CD8-positive, alpha-beta memory T cell (primary cell): ENCODE results near the gene UNCX. TPM values are rescaled to one million over a fixed set of nuclear protein-coding genes. Genes with fewer than 3 reads are reported as not detected.

Experiments
- CTCF ChIA-PET: fragments of 350-600 bp; sonication (Branson Sonifier 250); formaldehyde crosslinking; loops from one replicate; lab custom pipeline; 2021; ENCODE audit warnings: antibody characterized with exemption; lab: Charles Lee
- POLR2A ChIA-PET: fragments of 350-600 bp; sonication (Branson Sonifier 250); formaldehyde crosslinking; loops from one replicate; lab custom pipeline; 2021; ENCODE audit warnings: antibody characterized with exemption; lab: Charles Lee
- DNase-seq, 5 donors: peaks; one replicate each; pipeline versions ENCODE4 v3.0.0 to v3.0.0-alpha.2; 2020 to 2022; ENCODE audit warnings: mixed read lengths in 1 of 5
- H3K27ac ChIP-seq: one replicate; pipeline ENCODE4 v1.7.0; 2013; ENCODE audit warnings: low read depth, mild to moderate bottlenecking, low read length, moderate library complexity
- H3K27me3 ChIP-seq: 2 replicates; pipeline ENCODE4 v1.7.0; 2013; ENCODE audit warnings: low read length, mild to moderate bottlenecking; ENCODE audit not compliant: insufficient read depth, poor library complexity, severe bottlenecking
- H3K36me3 ChIP-seq: 2 replicates; pipeline ENCODE4 v1.7.0; 2013; ENCODE audit warnings: mild to moderate bottlenecking, low read length, moderate library complexity; ENCODE audit not compliant: insufficient read depth
- H3K4me1 ChIP-seq: 2 replicates; pipeline ENCODE4 v1.7.0; 2013; ENCODE audit warnings: mild to moderate bottlenecking, low read length, moderate library complexity; ENCODE audit not compliant: insufficient read depth
- H3K4me3 ChIP-seq: 2 replicates; pipeline ENCODE4 v1.7.0; 2013; ENCODE audit warnings: mild to moderate bottlenecking, low read length
- H3K9me3 ChIP-seq: 2 replicates; pipeline ENCODE4 v1.7.0; 2013; ENCODE audit warnings: mild to moderate bottlenecking, low read length
- H3K27ac Mint-ChIP-seq, 8 donors: one replicate each; pipeline ENCODE4 v1.8.0; 2020 to 2021; ENCODE audit warnings: mixed read lengths in 8 of 8, mild to moderate bottlenecking in 6 of 8, inconsistent platforms in 3 of 8, moderate library complexity in 3 of 8
- H3K27me3 Mint-ChIP-seq, 2 donors: one replicate each; pipeline ENCODE4 v1.8.0; 2020 to 2021; ENCODE audit warnings: mixed read lengths in 2 of 2, mild to moderate bottlenecking in 1 of 2, moderate library complexity in 1 of 2
- H3K36me3 Mint-ChIP-seq, 3 donors: one replicate each; pipeline ENCODE4 v1.8.0; 2020 to 2021; ENCODE audit warnings: mixed read lengths in 3 of 3, inconsistent platforms in 1 of 3, mild to moderate bottlenecking in 1 of 3
- H3K4me1 Mint-ChIP-seq, 3 donors: one replicate each; pipeline ENCODE4 v1.8.0; 2020 to 2021; ENCODE audit warnings: mixed read lengths in 3 of 3, inconsistent platforms in 1 of 3, mild to moderate bottlenecking in 1 of 3
- H3K4me3 Mint-ChIP-seq, 7 donors: one replicate each; pipeline ENCODE4 v1.8.0; 2020 to 2021; ENCODE audit warnings: mixed read lengths in 7 of 7, mild to moderate bottlenecking in 6 of 7, moderate library complexity in 4 of 7, inconsistent platforms in 2 of 7
- H3K9me3 Mint-ChIP-seq, 5 donors: one replicate each; pipeline ENCODE4 v1.8.0; 2020 to 2022; ENCODE audit warnings: mixed read lengths in 5 of 5, mild to moderate bottlenecking in 3 of 5, moderate library complexity in 2 of 5, inconsistent platforms in 1 of 5
- polyA plus RNA-seq: library from polyadenylated mRNA; unstranded; fragments of 300-500 nt; fragmentation: Illumina TruSeq; gene quantifications from one replicate; pipeline ENCODE4 v1.2.3, GENCODE V29; 2021
- total RNA-seq, 2 experiments: library from RNA; stranded (reverse); gene quantifications; one replicate each; pipeline ENCODE4 v1.2.3, GENCODE V29; 2021

Gene UNCX
- total and polyA plus RNA-seq, 3 experiments from 2014 or later = not detected

- Histone ChIP-seq H3K9me3 (no peaks in the 10 kb centered on the region), H3K4me1 (no peaks in the 10 kb centered on the region), H3K27me3 (peaks cover 5% of the 10 kb centered on the region), H3K4me3 (no peak overlapping the region), H3K27ac (no peak overlapping the region), H3K36me3 (no peaks in the 10 kb centered on the region)
- Mint-ChIP-seq H3K9me3 (no peaks in the 10 kb centered on the region), H3K27ac (no peak overlapping the region), H3K4me3 (no peak overlapping the region), H3K36me3 (no peaks in the 10 kb centered on the region), H3K27me3 (peaks cover 17 to 34% of the 10 kb centered on the region in 2 donors), H3K4me1 (no peaks in the 10 kb centered on the region)
- DNase-seq = peak in 1 of 5 donors; percentile 33
- POLR2A ChIA-PET = no interaction called here
- CTCF ChIA-PET = no interaction called here
Observed at GRCh38 chr7:1262441-1262840, 29.8 kb downstream of the UNCX start.

GRCh38 chr7:1263391-1263951, 30.8 kb downstream of the UNCX start:
- Mint-ChIP-seq H3K27me3 (peaks cover 17 to 30% of the 10 kb centered on the region in 2 donors), H3K4me3 (no peak overlapping the region), H3K27ac (no peak overlapping the region), H3K4me1 (no peaks in the 10 kb centered on the region), H3K9me3 (no peaks in the 10 kb centered on the region), H3K36me3 (no peaks in the 10 kb centered on the region)
- peaks cover 5% of the 10 kb centered on the region for H3K27me3 ChIP-seq
- no peak overlapping the region for H3K4me3 ChIP-seq
- CTCF ChIA-PET = no interaction called here
- no peaks in the 10 kb centered on the region for H3K36me3 ChIP-seq
- no peak overlapping the region for H3K27ac ChIP-seq
- H3K9me3 ChIP-seq = no peaks in the 10 kb centered on the region
- DNase-seq = peak in 1 of 5 donors; percentile 28
- no peaks in the 10 kb centered on the region for H3K4me1 ChIP-seq
- POLR2A ChIA-PET = no interaction called here

- no peaks in the 10 kb centered on the region for H3K4me1 ChIP-seq
Observed at GRCh38 chr7:1264345-1265280, 31.9 kb downstream of the UNCX start.

GRCh38 chr7:1267016-1267900, 34.6 kb downstream of the UNCX start:
- ChIA-PET CTCF (no interaction called here), POLR2A (no interaction called here)
- no peaks in the 10 kb centered on the region for H3K4me1 ChIP-seq
- Mint-ChIP-seq H3K4me3 (no peak overlapping the region), H3K36me3 (no peaks in the 10 kb centered on the region), H3K4me1 (no peaks in the 10 kb centered on the region), H3K27ac (no peak overlapping the region), H3K27me3 (peaks cover 12 to 34% of the 10 kb centered on the region in 2 donors), H3K9me3 (no peaks in the 10 kb centered on the region)
- no peak overlapping the region for H3K4me3 ChIP-seq
- H3K9me3 ChIP-seq = no peaks in the 10 kb centered on the region
- H3K36me3 ChIP-seq = no peaks in the 10 kb centered on the region
- peaks cover 5% of the 10 kb centered on the region for H3K27me3 ChIP-seq
- DNase-seq = peak in 1 of 5 donors; percentile 19
- no peak overlapping the region for H3K27ac ChIP-seq

More at GRCh38 chr7:1264345-1265280, 31.9 kb downstream of the UNCX start:
- H3K27ac ChIP-seq = no peak overlapping the region
- H3K36me3 ChIP-seq = no peaks in the 10 kb centered on the region
- Mint-ChIP-seq H3K27me3 (peaks cover 15 to 36% of the 10 kb centered on the region in 2 donors), H3K4me3 (no peak overlapping the region), H3K36me3 (no peaks in the 10 kb centered on the region), H3K9me3 (no peaks in the 10 kb centered on the region), H3K4me1 (no peaks in the 10 kb centered on the region), H3K27ac (no peak overlapping the region)
- ChIA-PET CTCF (no interaction called here), POLR2A (no interaction called here)
- H3K4me3 ChIP-seq = no peak overlapping the region
- H3K9me3 ChIP-seq = no peaks in the 10 kb centered on the region
- peak in 1 of 5 donors; percentile 36 for DNase-seq
- H3K27me3 ChIP-seq = peaks cover 5% of the 10 kb centered on the region

GRCh38 chr7:1268076-1268815, 35.6 kb downstream of the UNCX start:
- ChIA-PET CTCF (no interaction called here), POLR2A (no interaction called here)
- Histone ChIP-seq H3K9me3 (no peaks in the 10 kb centered on the region), H3K27me3 (peaks cover 5% of the 10 kb centered on the region), H3K4me1 (no peaks in the 10 kb centered on the region), H3K27ac (no peak overlapping the region), H3K4me3 (no peak overlapping the region), H3K36me3 (no peaks in the 10 kb centered on the region)
- H3K4me3 Mint-ChIP-seq = peak overlapping the region in 1 of 7 donors; percentile 1
- no peaks in the 10 kb centered on the region for H3K9me3 Mint-ChIP-seq
- H3K27ac Mint-ChIP-seq = no peak overlapping the region
- no peaks in the 10 kb centered on the region for H3K36me3 Mint-ChIP-seq
- H3K4me1 Mint-ChIP-seq = no peaks in the 10 kb centered on the region
- H3K27me3 Mint-ChIP-seq = peaks cover 12 to 34% of the 10 kb centered on the region in 2 donors
- peak in 1 of 5 donors; percentile 28 for DNase-seq

GRCh38 chr7:1268866-1269265, 36.2 kb downstream of the UNCX start:
- no peak overlapping the region for H3K4me3 Mint-ChIP-seq
- Histone ChIP-seq H3K4me3 (no peak overlapping the region), H3K27ac (no peak overlapping the region), H3K4me1 (no peaks in the 10 kb centered on the region), H3K9me3 (no peaks in the 10 kb centered on the region), H3K27me3 (peaks cover 5% of the 10 kb centered on the region), H3K36me3 (no peaks in the 10 kb centered on the region)
- no peaks in the 10 kb centered on the region for H3K9me3 Mint-ChIP-seq
- no peak for DNase-seq
- no peaks in the 10 kb centered on the region for H3K36me3 Mint-ChIP-seq
- ChIA-PET CTCF (no interaction called here), POLR2A (no interaction called here)
- no peaks in the 10 kb centered on the region for H3K4me1 Mint-ChIP-seq
- peaks cover 12 to 29% of the 10 kb centered on the region in 2 donors for H3K27me3 Mint-ChIP-seq
- no peak overlapping the region for H3K27ac Mint-ChIP-seq

- Histone ChIP-seq H3K27me3 (peaks cover 5% of the 10 kb centered on the region), H3K9me3 (no peaks in the 10 kb centered on the region), H3K4me1 (no peaks in the 10 kb centered on the region), H3K36me3 (no peaks in the 10 kb centered on the region), H3K4me3 (no peak overlapping the region), H3K27ac (no peak overlapping the region)
- no peak for DNase-seq
- no peaks in the 10 kb centered on the region for H3K36me3 Mint-ChIP-seq
- H3K27me3 Mint-ChIP-seq = peaks cover 11 to 27% of the 10 kb centered on the region in 2 donors
- CTCF ChIA-PET = no interaction called here
- H3K9me3 Mint-ChIP-seq = no peaks in the 10 kb centered on the region
- H3K4me3 Mint-ChIP-seq = no peak overlapping the region
- POLR2A ChIA-PET = no interaction called here
- no peak overlapping the region for H3K27ac Mint-ChIP-seq
- no peaks in the 10 kb centered on the region for H3K4me1 Mint-ChIP-seq
Observed at GRCh38 chr7:1269336-1269890, 36.7 kb downstream of the UNCX start.
